Measurements from ENCODE around the gene JKAMP.
"Not testable (repeated sequence)": the region's sequence is repeated elsewhere in the genome, so short reads cannot be mapped to it uniquely, and the experiment has no call there.

Gene JKAMP, protein sequence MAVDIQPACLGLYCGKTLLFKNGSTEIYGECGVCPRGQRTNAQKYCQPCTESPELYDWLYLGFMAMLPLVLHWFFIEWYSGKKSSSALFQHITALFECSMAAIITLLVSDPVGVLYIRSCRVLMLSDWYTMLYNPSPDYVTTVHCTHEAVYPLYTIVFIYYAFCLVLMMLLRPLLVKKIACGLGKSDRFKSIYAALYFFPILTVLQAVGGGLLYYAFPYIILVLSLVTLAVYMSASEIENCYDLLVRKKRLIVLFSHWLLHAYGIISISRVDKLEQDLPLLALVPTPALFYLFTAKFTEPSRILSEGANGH

DNA sequence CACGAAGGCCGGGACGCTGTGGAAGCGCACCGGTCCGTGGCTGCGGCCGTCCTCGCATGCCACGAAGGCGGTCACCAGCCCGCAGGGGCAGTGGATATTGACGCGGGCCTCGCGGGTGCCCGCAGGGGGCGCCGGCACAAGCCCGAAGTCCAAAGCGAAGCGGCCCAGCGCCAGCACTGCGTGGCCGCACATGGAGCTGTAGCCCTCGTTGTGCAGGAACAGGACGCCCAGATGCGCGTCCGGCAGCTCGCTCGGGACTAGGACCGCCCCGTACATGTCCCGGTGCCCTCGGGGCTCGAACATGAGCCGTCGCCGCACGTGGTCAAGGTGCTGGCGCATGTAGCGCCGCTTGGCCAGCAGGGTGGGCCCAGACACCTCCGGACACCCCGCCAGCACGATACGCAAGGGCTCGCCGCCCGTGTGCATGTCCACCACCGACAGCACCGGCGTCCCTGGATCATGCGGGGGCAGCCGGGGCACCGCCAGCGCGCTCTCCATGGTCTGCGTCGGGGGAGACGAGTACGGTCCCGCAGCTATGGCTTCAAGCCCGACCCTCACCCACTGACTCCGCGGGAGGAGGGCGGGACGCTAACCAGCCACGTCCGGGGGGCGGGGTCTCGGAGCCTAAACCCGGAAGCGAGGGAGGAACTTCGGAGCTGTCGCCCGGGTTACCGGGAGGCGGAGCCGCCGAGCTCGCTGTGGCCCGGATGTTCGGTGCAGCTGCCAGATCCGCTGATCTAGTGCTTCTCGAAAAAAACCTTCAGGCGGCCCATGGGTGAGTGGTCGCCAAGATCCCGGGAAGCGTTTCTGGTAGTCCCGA is at the start of gene JKAMP, which contains the start of gene L3HYPDH:
Gene JKAMP, plus strand, starts transcription at position 699 of the 820 bp plus-strand sequence. Its CDS starts 73 bp downstream, at position 772.
Gene L3HYPDH, minus strand, starts transcription at position 590 of the 820 bp plus-strand sequence. Its CDS starts 92 bp downstream, at position 498.
- peak; percentile 92 for DNase-seq (ENCODE audit: low read depth, low spot score)
- Histone ChIP-seq H3K4me3 (ENCODE audit: low read length) (peak within 1 kb of the TSS; percentile 69), H3K9me3 (ENCODE audit: control insufficient read depth, insufficient read depth, low read length) (no peaks in the 10 kb centered on the region), H3K27ac (ENCODE audit: low read length) (no peak within 1 kb of the TSS), H3K27me3 (ENCODE audit: control insufficient read depth, insufficient read depth, low read length) (no peaks in the 10 kb centered on the region), H3K36me3 (ENCODE audit: control insufficient read depth, insufficient read depth, low read length) (no peaks in the 10 kb centered on the region; the same call in 1 of the 2 replicates), H3K4me1 (ENCODE audit: control insufficient read depth, insufficient read depth, low read length) (no peaks in the 10 kb centered on the region)
- WGBS (ENCODE audit: insufficient coverage, insufficient read length), result no CpG with 5 or more reads among the region's 92 CpGs

DNA sequence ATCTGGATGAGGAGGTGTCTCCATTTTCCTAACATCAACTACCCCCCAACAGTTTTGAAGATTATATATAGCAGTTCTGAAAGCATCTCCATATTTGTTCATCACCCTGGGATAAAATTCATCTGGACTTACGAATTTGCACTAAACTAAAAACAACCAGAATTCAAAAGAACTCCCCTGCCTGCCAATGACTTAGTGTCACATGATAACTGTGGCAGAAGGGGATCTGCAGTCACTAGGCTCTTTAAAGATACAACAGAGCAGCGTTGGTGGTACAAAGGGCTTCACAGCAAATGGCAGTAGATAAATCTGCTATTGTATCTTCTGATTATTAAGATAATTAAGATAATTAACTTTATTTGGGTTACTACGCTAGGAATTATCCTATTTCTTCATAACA is 49.2 kb upstream of the JKAMP start:
- no CpG with 5 or more reads among the region's 3 CpGs for WGBS (ENCODE audit: insufficient coverage, insufficient read length)
- Histone ChIP-seq H3K36me3 (ENCODE audit: control insufficient read depth, insufficient read depth, low read length) (no peaks in the 10 kb centered on the region), H3K4me1 (ENCODE audit: control insufficient read depth, insufficient read depth, low read length) (no peaks in the 10 kb centered on the region), H3K9me3 (ENCODE audit: control insufficient read depth, insufficient read depth, low read length) (no peaks in the 10 kb centered on the region), H3K27me3 (ENCODE audit: control insufficient read depth, insufficient read depth, low read length) (no peaks in the 10 kb centered on the region), H3K27ac (ENCODE audit: low read length) (no peak overlapping the region), H3K4me3 (ENCODE audit: low read length) (no peak overlapping the region)
- DNase-seq (ENCODE audit: low read depth, low spot score), result no peak

DNA sequence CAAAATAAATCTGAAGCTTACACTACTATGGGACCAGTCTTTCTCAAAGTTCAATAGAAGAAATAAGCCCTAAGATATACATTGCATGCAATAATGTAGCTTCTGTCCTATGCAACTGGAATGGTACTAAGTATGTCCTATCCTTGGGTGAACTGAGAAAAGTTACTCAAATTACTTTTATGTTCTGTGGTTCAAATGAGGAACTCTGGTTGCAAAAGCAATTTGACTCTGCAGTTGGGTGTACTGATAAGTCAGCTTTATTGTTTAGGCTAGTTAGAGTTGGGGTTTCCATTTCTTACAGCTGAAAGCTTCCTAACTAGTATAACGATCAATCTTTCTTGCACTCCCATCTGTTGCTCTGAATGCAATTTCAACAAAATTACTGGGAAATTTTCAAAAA is 48.3 kb upstream of the JKAMP start:
- no peak overlapping the region for H3K27ac ChIP-seq (ENCODE audit: low read length)
- WGBS (ENCODE audit: insufficient coverage, insufficient read length), result no CpG with 5 or more reads among the region's 1 CpG
- no peaks in the 10 kb centered on the region for H3K9me3 ChIP-seq (ENCODE audit: control insufficient read depth, insufficient read depth, low read length)
- H3K36me3 ChIP-seq (ENCODE audit: control insufficient read depth, insufficient read depth, low read length), result no peaks in the 10 kb centered on the region
- H3K4me3 ChIP-seq (ENCODE audit: low read length), result no peak overlapping the region
- no peaks in the 10 kb centered on the region for H3K4me1 ChIP-seq (ENCODE audit: control insufficient read depth, insufficient read depth, low read length)
- DNase-seq (ENCODE audit: low read depth, low spot score), result no peak
- no peaks in the 10 kb centered on the region for H3K27me3 ChIP-seq (ENCODE audit: control insufficient read depth, insufficient read depth, low read length)

DNA sequence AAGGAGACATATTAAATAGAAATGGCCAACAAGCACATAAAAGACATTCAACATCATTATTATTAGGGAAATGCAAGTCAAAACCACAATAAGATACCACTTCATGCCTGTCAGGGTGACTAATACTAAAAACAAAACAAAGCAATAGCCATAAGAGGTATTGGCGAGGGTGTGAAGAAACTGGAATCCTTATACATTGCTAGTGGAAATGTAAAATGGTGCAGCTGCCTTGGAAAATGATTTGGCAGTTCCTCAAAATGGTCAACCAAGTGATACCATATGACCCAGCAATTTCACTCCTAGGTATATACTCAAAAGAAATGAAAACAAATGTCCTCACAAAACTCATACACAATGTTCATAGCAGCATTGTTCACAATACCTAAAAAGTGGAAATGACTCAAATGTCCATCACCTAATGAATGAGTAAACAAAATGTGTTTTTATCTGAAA is 46.1 kb upstream of the JKAMP start:
- no peak overlapping the region for H3K4me3 ChIP-seq (ENCODE audit: low read length)
- no peaks in the 10 kb centered on the region for H3K36me3 ChIP-seq (ENCODE audit: control insufficient read depth, insufficient read depth, low read length)
- no CpG with 5 or more reads among the region's 1 CpG for WGBS (ENCODE audit: insufficient coverage, insufficient read length)

DNA sequence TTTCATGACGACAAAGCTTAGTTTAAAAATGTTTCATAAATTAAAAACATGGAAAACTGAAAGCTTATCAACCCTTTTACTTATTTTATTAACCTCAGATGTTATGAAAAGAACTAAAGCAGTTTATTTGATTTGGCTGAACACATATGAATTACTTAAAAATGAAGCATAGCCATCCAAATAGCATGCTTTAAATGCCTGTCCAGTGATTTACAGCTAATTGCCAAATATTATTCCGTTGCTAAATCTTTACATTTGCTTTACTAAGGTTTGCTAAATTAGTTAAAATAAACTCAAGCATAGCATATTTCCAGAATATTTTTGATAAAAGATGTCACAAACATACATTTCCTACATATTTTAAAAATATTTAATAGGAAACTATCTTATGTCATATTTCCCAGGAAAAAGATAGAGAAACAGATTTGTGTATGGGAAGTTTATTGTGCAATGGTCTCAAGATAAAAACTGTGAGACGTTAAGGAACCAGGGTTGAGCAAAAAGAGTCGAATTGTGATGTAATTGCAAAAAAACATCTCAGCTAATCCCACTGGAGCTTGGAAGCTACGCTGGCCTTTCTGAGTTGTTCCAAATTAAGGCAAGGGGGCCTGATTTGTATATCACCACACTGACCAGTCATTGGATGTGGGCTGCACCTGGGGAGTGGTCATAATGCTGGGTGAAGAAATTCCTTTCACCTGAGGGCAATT is 44.9 kb upstream of the JKAMP start:
- H3K36me3 ChIP-seq (ENCODE audit: control insufficient read depth, insufficient read depth, low read length), result no peaks in the 10 kb centered on the region
- H3K27ac ChIP-seq (ENCODE audit: low read length), result no peak overlapping the region
- no CpG with 5 or more reads among the region's 5 CpGs for WGBS (ENCODE audit: insufficient coverage, insufficient read length)
- H3K4me3 ChIP-seq (ENCODE audit: low read length), result no peak overlapping the region
- H3K9me3 ChIP-seq (ENCODE audit: control insufficient read depth, insufficient read depth, low read length), result no peaks in the 10 kb centered on the region
- H3K27me3 ChIP-seq (ENCODE audit: control insufficient read depth, insufficient read depth, low read length), result no peaks in the 10 kb centered on the region
- no peaks in the 10 kb centered on the region for H3K4me1 ChIP-seq (ENCODE audit: control insufficient read depth, insufficient read depth, low read length)
- no peak for DNase-seq (ENCODE audit: low read depth, low spot score)

More for the DNA sequence above, 46.1 kb upstream of the JKAMP start:
- Histone ChIP-seq H3K27ac (ENCODE audit: low read length) (no peak overlapping the region), H3K9me3 (ENCODE audit: control insufficient read depth, insufficient read depth, low read length) (no peaks in the 10 kb centered on the region), H3K4me1 (ENCODE audit: control insufficient read depth, insufficient read depth, low read length) (no peaks in the 10 kb centered on the region), H3K27me3 (ENCODE audit: control insufficient read depth, insufficient read depth, low read length) (no peaks in the 10 kb centered on the region)
- DNase-seq (ENCODE audit: low read depth, low spot score), result no peak

DNA sequence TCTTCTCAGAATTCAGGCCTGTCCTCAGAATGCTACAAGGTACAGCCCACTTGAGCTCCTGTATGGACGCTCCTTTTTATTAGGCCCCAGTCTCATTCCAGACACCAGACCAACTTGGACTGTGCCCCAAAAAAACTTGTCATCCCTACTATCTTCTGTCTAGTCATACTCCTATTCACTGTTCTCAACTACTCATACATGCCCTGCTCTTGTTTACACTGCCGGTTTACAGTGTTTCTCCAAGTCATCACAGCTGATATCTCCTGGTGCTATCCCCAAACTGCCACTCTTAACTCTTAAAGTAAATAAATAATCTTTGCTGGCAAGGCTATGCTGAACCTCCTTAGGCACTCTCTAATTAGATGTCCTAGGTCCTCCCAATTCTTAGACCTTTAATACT is 35.6 kb upstream of the JKAMP start:
- not testable (repeated sequence) for H3K9me3 ChIP-seq (ENCODE audit: control insufficient read depth, insufficient read depth, low read length); H3K4me3 ChIP-seq (ENCODE audit: low read length); H3K4me1 ChIP-seq (ENCODE audit: control insufficient read depth, insufficient read depth, low read length); H3K36me3 ChIP-seq (ENCODE audit: control insufficient read depth, insufficient read depth, low read length); H3K27me3 ChIP-seq (ENCODE audit: control insufficient read depth, insufficient read depth, low read length); DNase-seq (ENCODE audit: low read depth, low spot score); H3K27ac ChIP-seq (ENCODE audit: low read length)
- WGBS (ENCODE audit: insufficient coverage, insufficient read length), result no CpG with 5 or more reads among the region's 2 CpGs

DNA sequence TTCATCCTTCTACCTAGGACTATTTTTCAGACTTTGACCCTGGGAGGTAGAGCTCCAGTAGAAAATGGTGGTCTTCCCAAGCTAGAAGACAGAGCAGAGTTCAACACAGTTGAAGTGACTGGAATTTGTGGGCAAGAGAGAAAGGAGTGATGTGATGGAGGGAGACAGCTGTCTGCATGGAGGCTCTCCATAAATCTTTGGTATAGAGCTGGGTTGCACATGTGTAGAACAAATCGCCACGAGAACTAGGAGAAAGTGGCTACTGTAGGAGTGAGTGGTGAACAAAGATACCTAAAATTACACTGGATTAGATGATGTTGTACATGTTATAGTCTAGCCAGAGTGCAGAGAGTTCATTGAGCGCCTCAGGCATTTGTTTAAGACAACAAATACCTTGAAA is 33.6 kb upstream of the JKAMP start:
- Histone ChIP-seq H3K36me3 (ENCODE audit: control insufficient read depth, insufficient read depth, low read length) (no peaks in the 10 kb centered on the region), H3K9me3 (ENCODE audit: control insufficient read depth, insufficient read depth, low read length) (no peaks in the 10 kb centered on the region), H3K27me3 (ENCODE audit: control insufficient read depth, insufficient read depth, low read length) (no peaks in the 10 kb centered on the region), H3K4me3 (ENCODE audit: low read length) (no peak overlapping the region), H3K27ac (ENCODE audit: low read length) (no peak overlapping the region), H3K4me1 (ENCODE audit: control insufficient read depth, insufficient read depth, low read length) (no peaks in the 10 kb centered on the region)
- DNase-seq (ENCODE audit: low read depth, low spot score), result no peak
- no CpG with 5 or more reads among the region's 3 CpGs for WGBS (ENCODE audit: insufficient coverage, insufficient read length)

DNA sequence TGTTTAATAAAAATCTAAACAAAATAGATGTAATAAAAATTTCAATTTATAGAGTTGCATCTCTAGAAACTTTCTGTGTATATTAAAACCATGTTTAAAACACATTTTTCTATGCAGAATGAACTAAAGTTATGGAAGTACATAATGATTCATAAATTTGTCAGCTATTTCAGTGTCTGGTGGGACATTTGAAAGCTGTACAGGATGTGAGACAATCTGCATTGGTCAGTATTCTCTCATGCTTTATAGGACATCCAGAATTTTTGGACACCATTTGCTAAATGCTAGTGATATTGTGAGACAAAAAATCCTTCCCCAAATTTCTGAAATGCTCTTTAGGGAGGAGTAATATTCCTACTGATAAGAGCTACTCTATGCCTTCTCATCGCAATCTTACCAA is 32.5 kb upstream of the JKAMP start:
- no peak overlapping the region for H3K4me3 ChIP-seq (ENCODE audit: low read length)

DNA sequence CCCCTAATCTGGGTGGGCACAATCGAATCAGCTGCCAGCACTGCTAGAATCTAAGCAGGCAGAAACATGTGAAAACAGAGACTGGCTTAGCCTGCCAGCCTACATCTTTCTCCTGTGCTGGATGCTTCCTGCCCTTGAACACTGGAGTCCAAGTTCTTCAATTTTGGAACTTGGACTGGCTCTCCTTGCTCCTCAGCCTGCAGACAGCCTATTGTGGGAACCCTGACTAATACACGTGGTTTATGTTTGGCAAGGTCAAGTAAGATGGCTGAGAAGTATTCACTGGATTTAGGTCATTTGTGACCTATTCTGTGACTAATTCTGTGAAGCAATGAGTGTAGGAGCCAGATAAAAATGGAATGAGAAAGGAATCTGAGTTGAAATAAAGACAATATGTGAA is 30.2 kb upstream of the JKAMP start:
- no peaks in the 10 kb centered on the region for H3K36me3 ChIP-seq (ENCODE audit: control insufficient read depth, insufficient read depth, low read length)
- no peaks in the 10 kb centered on the region for H3K9me3 ChIP-seq (ENCODE audit: control insufficient read depth, insufficient read depth, low read length)
- WGBS (ENCODE audit: insufficient coverage, insufficient read length), result no CpG with 5 or more reads among the region's 2 CpGs
- H3K27ac ChIP-seq (ENCODE audit: low read length), result no peak overlapping the region
- no peak overlapping the region for H3K4me3 ChIP-seq (ENCODE audit: low read length)
- H3K27me3 ChIP-seq (ENCODE audit: control insufficient read depth, insufficient read depth, low read length), result no peaks in the 10 kb centered on the region
- DNase-seq (ENCODE audit: low read depth, low spot score), result no peak
- H3K4me1 ChIP-seq (ENCODE audit: control insufficient read depth, insufficient read depth, low read length), result no peaks in the 10 kb centered on the region

More for the DNA sequence above, 32.5 kb upstream of the JKAMP start:
- Histone ChIP-seq H3K4me1 (ENCODE audit: control insufficient read depth, insufficient read depth, low read length) (no peaks in the 10 kb centered on the region), H3K36me3 (ENCODE audit: control insufficient read depth, insufficient read depth, low read length) (no peaks in the 10 kb centered on the region), H3K9me3 (ENCODE audit: control insufficient read depth, insufficient read depth, low read length) (no peaks in the 10 kb centered on the region), H3K27ac (ENCODE audit: low read length) (no peak overlapping the region), H3K27me3 (ENCODE audit: control insufficient read depth, insufficient read depth, low read length) (no peaks in the 10 kb centered on the region)
- WGBS (ENCODE audit: insufficient coverage, insufficient read length), result no CpG with 5 or more reads among the region's 1 CpG
- DNase-seq (ENCODE audit: low read depth, low spot score), result no peak

DNA sequence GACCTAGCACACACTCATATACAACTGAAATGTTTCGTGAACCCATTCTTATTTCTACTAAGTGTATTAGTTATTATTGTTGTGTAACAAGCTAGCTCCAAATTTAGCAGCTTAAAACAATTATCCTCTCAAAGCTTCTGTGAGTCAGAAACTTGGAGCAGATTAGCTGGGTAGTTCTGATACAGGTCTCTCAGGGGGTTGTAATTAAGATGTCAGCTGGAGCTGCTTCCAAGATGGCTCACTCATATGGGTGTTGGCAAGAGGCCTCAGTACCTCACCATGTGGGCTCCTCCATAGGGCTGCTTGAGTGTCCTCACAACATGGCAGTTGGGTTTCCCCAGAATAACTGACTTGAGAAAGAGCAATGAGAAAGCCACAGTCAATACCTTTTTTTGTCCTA is 28.9 kb upstream of the JKAMP start:
- Histone ChIP-seq H3K4me3 (ENCODE audit: low read length) (no peak overlapping the region), H3K27me3 (ENCODE audit: control insufficient read depth, insufficient read depth, low read length) (no peaks in the 10 kb centered on the region), H3K4me1 (ENCODE audit: control insufficient read depth, insufficient read depth, low read length) (no peaks in the 10 kb centered on the region), H3K36me3 (ENCODE audit: control insufficient read depth, insufficient read depth, low read length) (no peaks in the 10 kb centered on the region), H3K9me3 (ENCODE audit: control insufficient read depth, insufficient read depth, low read length) (no peaks in the 10 kb centered on the region), H3K27ac (ENCODE audit: low read length) (no peak overlapping the region)
- DNase-seq (ENCODE audit: low read depth, low spot score), result no peak
- no CpG with 5 or more reads among the region's 1 CpG for WGBS (ENCODE audit: insufficient coverage, insufficient read length)
